Tibial artery (tissue), 4 donors: ENCODE measurements around the gene NOX5.

Experiments
- DNase-seq, 2 donors: peaks; one replicate each; pipeline ENCODE4 v3.0.0-alpha.2; 2019
- H3K27ac ChIP-seq, 2 donors: fragments of 200-600 bp; sonication (generic) in 1 of 2; 1 replicate in 1 of 2; 2 replicates in 1 of 2; pipeline ENCODE4 v1.5.1; 2018 to 2019; ENCODE audit warnings: mild to moderate bottlenecking in 1 of 2
- H3K27me3 ChIP-seq, 2 donors: fragments of 200-600 bp; sonication (generic) in 1 of 2; one replicate each; pipeline versions ENCODE4 v1.5.1 to v1.6.0; 2016 to 2019
- H3K36me3 ChIP-seq, 3 donors: fragments of 200-600 bp; sonication (generic) in 2 of 3; one replicate each; pipeline ENCODE4 v1.5.1; 2016 to 2019; ENCODE audit warnings: mild to moderate bottlenecking in 2 of 3
- H3K4me1 ChIP-seq, 4 donors: fragments of 200-600 bp; sonication (generic) in 2 of 4; 1 replicate in 3 of 4; 2 replicates in 1 of 4; pipeline ENCODE4 v1.5.1; 2016 to 2019
- H3K4me3 ChIP-seq, 2 donors: fragments of 200-600 bp; sonication (generic) in 1 of 2; 1 replicate in 1 of 2; 2 replicates in 1 of 2; pipeline ENCODE4 v1.5.1; 2018 to 2019; ENCODE audit warnings: mild to moderate bottlenecking in 2 of 2
- H3K9me3 ChIP-seq, 3 donors: fragments of 200-600 bp; sonication (generic) in 1 of 3; one replicate each; pipeline ENCODE4 v1.5.1; 2016 to 2019
- intact Hi-C: fragments of 100-400 bp; cut with DNase I; formaldehyde crosslinking; loops from one replicate; pipeline ENCODE4 v1.15.0; 2023; ENCODE audit warnings: low total_unique reads
- TF ChIP-seq, protein P1 (sequence below), 2 experiments: fragments of 200-600 bp in 1 of 2; fragments of 450-650 bp in 1 of 2; IDR thresholded peaks; one replicate each; pipeline ENCODE4 v1.5.1; 2017 to 2019; ENCODE audit warnings: antibody characterized with exemption in 2 of 2, mild to moderate bottlenecking in 1 of 2, moderate library complexity in 1 of 2

NOX5 gene

DNA sequence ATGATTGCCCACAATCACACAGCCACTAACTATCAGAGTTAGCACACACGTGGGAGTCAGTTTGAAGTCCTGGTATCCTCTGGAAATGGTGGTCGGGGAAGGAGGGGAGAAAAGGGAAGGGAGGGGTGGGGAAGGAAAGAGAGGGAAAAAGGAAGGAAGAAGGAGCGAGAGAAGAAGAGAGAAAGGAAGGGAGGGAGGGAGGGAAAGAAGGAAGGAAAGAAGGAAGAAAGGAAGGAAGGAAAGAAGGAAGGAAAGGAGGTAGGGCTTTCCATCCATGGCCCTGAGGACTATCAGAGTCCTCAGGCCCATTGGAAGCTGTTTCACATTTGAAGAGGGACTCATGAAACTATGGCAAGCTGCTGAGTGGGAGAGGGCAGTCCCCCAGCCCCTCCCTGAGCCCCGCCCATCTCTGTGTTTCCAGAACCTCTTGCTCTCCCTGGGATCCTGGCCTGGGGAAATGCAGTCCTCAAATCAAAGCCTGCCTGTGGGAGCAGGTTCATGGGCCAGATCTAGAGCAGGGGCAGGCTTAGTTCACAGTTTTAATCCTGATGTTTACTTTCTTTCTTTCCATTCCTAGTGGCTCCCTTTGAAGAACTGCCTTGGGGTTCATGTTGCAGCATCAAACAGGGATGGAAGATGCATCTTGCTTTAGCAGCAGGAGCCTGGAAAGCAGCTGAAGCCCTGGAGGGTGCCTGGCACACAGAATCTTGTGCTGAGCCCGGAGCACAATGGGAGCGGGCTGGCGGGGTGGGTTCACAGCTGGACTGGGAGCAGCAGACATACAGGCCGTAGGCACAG lies 79.8 kb downstream of the NOX5 start:
- Histone ChIP-seq H3K27ac (no peak overlapping the region), H3K4me3 (no peak overlapping the region), H3K36me3 (no peaks in the 10 kb centered on the region), H3K4me1 (peaks cover 0 to 7% (median 0%) of the 10 kb centered on the region in 4 donors), H3K27me3 (peaks cover 0 to 4% of the 10 kb centered on the region in 2 donors), H3K9me3 (no peaks in the 10 kb centered on the region)
- no peak for DNase-seq
- intact Hi-C loops, result no loop called here
- TF ChIP-seq, protein P1, sequence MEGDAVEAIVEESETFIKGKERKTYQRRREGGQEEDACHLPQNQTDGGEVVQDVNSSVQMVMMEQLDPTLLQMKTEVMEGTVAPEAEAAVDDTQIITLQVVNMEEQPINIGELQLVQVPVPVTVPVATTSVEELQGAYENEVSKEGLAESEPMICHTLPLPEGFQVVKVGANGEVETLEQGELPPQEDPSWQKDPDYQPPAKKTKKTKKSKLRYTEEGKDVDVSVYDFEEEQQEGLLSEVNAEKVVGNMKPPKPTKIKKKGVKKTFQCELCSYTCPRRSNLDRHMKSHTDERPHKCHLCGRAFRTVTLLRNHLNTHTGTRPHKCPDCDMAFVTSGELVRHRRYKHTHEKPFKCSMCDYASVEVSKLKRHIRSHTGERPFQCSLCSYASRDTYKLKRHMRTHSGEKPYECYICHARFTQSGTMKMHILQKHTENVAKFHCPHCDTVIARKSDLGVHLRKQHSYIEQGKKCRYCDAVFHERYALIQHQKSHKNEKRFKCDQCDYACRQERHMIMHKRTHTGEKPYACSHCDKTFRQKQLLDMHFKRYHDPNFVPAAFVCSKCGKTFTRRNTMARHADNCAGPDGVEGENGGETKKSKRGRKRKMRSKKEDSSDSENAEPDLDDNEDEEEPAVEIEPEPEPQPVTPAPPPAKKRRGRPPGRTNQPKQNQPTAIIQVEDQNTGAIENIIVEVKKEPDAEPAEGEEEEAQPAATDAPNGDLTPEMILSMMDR (IDR thresholded peaks at IDR 0.05), result no peak

GRCh38 chr15:69095274-69095673 lies 80.8 kb downstream of the NOX5 start:
- H3K27me3 ChIP-seq, result no peaks in the 10 kb centered on the region
- no peak for DNase-seq
- no peak overlapping the region for H3K27ac ChIP-seq
- H3K4me1 ChIP-seq, result peaks cover 0 to 6% (median 0%) of the 10 kb centered on the region in 4 donors
- intact Hi-C loops, result no loop called here
- no peaks in the 10 kb centered on the region for H3K36me3 ChIP-seq
- TF ChIP-seq, protein P1 (IDR thresholded peaks at IDR 0.05), result no peak
- H3K4me3 ChIP-seq, result no peak overlapping the region
- no peaks in the 10 kb centered on the region for H3K9me3 ChIP-seq

DNA sequence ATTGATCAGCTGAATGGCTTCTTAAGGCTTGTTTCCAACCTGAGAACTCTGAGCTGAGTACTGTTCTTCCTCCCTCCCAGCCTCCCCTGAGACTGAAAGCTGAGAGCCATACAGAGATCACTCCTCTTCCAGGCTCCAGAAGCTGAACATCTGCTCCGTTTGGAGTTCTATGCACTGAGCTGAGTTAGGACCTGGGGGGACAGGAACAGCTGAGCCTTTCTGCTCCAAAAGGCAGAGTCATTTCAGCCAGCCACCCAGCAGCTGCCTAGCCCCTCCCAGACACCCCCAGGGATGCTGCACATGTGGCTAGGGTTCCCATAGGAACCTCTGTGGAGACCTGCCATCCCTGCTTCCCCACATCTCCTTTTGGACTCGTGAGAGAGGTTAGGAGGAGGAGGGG lies 81.7 kb downstream of the NOX5 start:
- H3K4me1 ChIP-seq, result no peaks in the 10 kb centered on the region
- H3K27ac ChIP-seq, result no peak overlapping the region
- no peak for DNase-seq
- H3K9me3 ChIP-seq, result no peaks in the 10 kb centered on the region
- no peaks in the 10 kb centered on the region for H3K27me3 ChIP-seq
- no peaks in the 10 kb centered on the region for H3K36me3 ChIP-seq
- H3K4me3 ChIP-seq, result no peak overlapping the region
- intact Hi-C loops, result no loop called here
- TF ChIP-seq, protein P1 (IDR thresholded peaks at IDR 0.05), result no peak

DNA sequence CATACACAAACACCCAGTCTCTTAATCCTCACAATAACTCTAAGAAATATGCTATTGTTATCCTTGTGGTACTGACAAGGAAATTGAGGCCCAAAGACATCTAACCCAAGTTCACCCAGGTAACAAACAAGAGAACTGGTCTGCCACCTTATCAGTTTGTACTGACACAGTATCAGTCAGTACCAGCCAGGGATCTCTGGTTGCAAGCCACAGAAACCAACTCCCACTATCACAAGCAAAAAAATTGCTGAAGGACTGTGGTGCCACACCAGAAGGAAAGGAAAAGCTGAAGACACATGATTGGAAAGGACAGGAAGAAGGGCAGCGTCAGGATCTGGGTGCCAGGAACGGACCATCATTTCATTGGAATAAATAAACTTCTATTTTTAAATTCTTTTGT lies 82.1 kb downstream of the NOX5 start:
- no peak overlapping the region for H3K4me3 ChIP-seq
- H3K9me3 ChIP-seq, result no peaks in the 10 kb centered on the region
- H3K27ac ChIP-seq, result no peak overlapping the region
- intact Hi-C loops, result no loop called here
- H3K36me3 ChIP-seq, result no peaks in the 10 kb centered on the region
- no peaks in the 10 kb centered on the region for H3K4me1 ChIP-seq
- TF ChIP-seq, protein P1 (IDR thresholded peaks at IDR 0.05), result no peak
- DNase-seq, result no peak
- H3K27me3 ChIP-seq, result no peaks in the 10 kb centered on the region

DNA sequence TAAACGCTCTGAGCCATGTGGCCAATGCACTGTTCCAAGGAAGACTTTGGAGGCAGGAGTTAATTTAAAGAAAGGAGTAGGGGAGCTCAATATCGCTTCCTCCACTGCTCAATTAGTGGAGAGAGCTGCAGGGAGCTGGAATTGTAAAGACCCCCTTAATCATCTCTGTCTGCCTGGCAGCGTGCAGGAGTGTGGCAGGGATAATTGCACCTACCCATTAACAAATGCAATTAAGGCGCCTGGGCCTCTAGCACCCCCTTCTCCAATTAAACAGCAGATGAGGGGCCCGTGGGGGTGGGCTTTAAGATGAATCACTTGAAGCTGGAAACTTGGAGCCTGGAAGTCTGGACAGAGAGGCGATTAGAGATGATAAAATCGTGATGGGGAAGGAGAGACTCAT lies 84.3 kb downstream of the NOX5 start:
- Histone ChIP-seq H3K27ac (no peak overlapping the region), H3K9me3 (no peaks in the 10 kb centered on the region), H3K4me3 (no peak overlapping the region), H3K36me3 (no peaks in the 10 kb centered on the region), H3K27me3 (no peaks in the 10 kb centered on the region), H3K4me1 (no peaks in the 10 kb centered on the region)
- intact Hi-C loops, result no loop called here
- DNase-seq, result no peak
- TF ChIP-seq, protein P1 (IDR thresholded peaks at IDR 0.05), result no peak
